GM18858 (cell line): Measurements from ENCODE around the gene OR5T3.
"Not testable (repeated sequence)": the region's sequence is repeated elsewhere in the genome, so short reads cannot be mapped to it uniquely, and the experiment has no call there.

Experiments used
- ATAC-seq: cut with Tn5 transposase; IDR thresholded peaks from one replicate; pipeline ENCODE4 v1.9.1; 2021; ENCODE audit not compliant: unreplicated experiment

OR5T3 gene

DNA sequence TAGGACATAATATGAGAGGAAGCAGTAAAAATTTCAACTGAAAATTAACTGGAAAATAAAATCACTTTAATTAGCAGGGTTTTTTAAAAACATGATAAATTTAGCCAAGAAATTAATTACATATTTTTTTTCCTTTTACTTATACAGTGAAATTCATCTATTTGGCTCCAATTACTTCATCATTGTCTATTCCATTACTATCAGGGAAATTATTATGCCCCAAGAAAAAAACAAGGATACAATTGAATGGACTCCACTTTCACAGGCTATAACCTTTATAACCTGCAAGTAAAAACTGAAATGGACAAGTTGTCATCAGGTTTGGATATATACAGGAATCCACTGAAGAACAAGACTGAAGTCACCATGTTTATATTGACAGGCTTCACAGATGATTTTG lies at the start of gene OR5T3:
Gene OR5T3, plus strand, starts transcription at position 301 of the 400 bp plus-strand sequence. Its CDS starts 0 bp downstream, at position 301.
- ATAC-seq = no peak

DNA sequence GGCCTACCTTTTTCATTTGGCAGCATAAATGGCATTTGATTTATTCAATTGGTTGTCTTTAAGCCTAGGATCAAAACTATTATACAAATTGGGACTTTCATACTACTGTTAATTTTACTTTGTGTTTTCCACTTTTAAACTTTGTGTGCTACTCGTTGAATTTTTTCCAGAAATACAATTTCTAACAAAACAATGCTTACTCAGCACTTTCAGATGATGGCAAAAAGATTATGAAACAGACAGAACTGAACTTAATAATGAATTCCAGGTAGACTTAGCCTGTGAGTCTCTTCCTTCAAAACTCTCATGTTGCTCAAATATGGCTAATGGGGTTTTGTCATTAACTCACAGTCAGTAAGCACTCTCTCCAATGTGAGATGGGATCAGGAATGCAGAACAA lies 44.3 kb upstream of the OR5T3 start:
- ATAC-seq = no peak

DNA sequence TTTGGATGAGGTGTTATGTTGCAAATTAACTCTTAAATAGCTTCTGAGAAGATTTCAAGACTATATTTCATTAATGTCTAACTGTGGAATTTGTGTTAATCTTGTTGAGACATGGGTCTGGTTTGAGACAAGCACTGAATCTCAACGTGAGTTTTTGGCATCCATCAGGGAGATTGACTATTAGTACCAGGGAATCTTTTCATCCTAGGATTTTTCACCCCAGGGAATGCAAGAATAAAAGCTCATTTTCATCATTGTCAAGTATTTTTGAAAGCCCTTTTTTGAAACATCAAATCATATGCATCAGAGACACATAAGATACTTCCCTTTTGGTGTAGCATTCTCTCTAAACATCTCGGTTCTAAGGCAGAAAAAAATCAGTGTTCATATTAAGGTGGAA lies 37.5 kb upstream of the OR5T3 start:
- ATAC-seq = no peak

- ATAC-seq = not testable (repeated sequence)
These were observed 32.3 kb upstream of the OR5T3 start for GRCh38 chr11:56219735-56220134.

DNA sequence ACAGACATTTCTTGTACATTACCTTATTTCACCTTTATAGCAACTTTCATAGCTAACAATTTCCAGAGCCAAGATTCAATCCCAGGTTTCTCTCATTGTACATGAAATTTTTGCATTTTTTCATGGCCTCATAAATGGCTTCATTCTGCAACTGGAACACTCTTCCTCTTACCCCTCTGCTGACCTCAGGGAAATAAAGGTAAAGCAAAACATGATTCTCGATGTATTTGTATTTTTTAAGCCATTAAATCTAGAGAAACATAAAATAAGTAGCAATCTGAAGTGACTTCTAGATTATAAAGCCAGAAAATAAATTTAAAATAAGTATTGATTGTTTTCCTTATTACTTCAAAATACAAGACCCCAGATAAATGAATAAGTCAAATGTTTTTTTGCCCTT lies 17.9 kb upstream of the OR5T3 start, which contains the start of gene OR5T2:
Gene OR5T2, minus strand, starts transcription at position 101 of the 400 bp plus-strand sequence. CDS start 1,193 bp downstream, outside the sequence.
- no peak for ATAC-seq

GRCh38 chr11:56271092-56271491 lies 19.0 kb downstream of the OR5T3 start:
- ATAC-seq = no peak

DNA sequence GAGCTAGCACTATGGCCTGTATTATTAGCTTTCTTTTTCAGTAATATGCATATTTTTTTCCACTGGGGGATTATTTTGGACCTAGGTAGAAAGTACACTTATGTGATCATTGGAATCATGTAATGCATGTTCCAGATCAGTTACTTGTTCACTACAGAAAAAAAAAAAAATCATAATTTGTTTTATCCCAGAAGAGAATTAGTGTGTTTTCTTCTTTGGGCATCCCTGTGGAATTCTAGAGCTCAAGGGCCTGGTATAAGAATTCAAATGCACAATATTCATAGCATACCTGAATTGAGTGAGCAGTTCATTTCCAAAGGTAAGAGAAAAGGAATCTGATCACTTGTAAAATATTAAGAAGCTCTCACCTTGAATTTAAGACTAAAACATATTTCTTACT lies 21.8 kb downstream of the OR5T3 start, which contains the start of gene OR5T1:
Gene OR5T1, plus strand, starts transcription at position 301 of the 400 bp plus-strand sequence. CDS start 1,485 bp downstream, outside the sequence.
- no peak for ATAC-seq

- no peak for ATAC-seq
These were observed 40.1 kb downstream of the OR5T3 start, which contains the start of gene OR8H1 for GRCh38 chr11:56292154-56292553. Gene OR8H1 (minus strand): TSS chr11:56292254. CDS start chr11:56291062, 1,192 bp downstream.

DNA sequence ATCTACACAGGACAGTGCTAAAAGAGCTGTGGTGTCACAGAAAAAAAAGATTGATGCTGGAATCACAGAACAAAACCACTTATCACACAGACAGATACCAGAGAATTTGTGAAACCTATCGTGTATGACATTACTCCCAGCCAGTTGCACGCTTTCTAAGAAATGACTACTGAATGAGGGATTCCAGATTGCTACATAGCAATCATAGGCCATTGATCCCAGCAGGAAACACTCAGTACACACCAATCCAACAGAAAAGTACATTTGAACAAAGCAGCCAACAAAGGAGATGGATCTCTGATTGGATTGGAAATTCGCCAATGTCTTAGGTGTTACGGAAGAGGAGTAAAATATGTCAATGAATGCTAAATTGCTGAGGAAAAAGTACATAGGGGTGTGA lies 44.8 kb downstream of the OR5T3 start:
- no peak for ATAC-seq
